ENCODE measurements around the gene PRKAG2.

The PRKAG2 gene

DNA sequence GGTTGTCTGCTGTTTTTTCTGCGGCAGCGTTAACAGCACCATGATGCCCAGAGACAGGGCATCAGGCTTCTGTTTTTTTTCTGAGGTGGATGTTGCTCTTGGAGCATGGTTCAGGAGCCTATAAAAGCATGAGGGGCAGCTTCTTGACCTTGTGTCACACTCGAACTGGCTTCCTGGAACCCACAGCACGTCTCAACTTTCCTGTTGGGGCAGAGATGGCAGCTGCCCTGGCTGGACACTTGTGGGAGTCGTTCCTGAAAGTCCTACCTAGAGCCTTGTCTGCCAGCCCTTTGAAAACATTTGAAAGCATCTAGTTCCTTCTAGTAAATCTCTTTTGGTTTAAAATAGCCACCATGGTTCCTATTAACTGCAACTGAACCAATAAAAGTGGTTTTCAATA lies 28.9 kb upstream of the PRKAG2 start:
- no peak overlapping the region for H3K27ac ChIP-seq
- ChIA-PET POLR2A (ENCODE audit: low non-redundant PET) (no interaction called here), CTCF (no interaction called here)
- no peak for TF ChIP-seq CTCF (conservative IDR thresholded peaks at IDR 0.05; ENCODE audit: low read depth)
- no peak for DNase-seq (ENCODE audit: low spot score)

GRCh38 chr7:151905353-151905752 lies 28.4 kb upstream of the PRKAG2 start:
- CTCF ChIA-PET: no interaction called here
- no peak for DNase-seq (ENCODE audit: low spot score)
- POLR2A ChIA-PET (ENCODE audit: low non-redundant PET): no interaction called here
- H3K27ac ChIP-seq: no peak overlapping the region
- TF ChIP-seq CTCF (conservative IDR thresholded peaks at IDR 0.05; ENCODE audit: low read depth): no peak

- POLR2A ChIA-PET (ENCODE audit: low non-redundant PET): no interaction called here
- CTCF ChIA-PET: no interaction called here
- TF ChIP-seq CTCF (conservative IDR thresholded peaks at IDR 0.05; ENCODE audit: low read depth): no peak
- DNase-seq (ENCODE audit: low spot score): no peak
- H3K27ac ChIP-seq: no peak overlapping the region
Measured at GRCh38 chr7:151904270-151904669, 27.4 kb upstream of the PRKAG2 start.

DNA sequence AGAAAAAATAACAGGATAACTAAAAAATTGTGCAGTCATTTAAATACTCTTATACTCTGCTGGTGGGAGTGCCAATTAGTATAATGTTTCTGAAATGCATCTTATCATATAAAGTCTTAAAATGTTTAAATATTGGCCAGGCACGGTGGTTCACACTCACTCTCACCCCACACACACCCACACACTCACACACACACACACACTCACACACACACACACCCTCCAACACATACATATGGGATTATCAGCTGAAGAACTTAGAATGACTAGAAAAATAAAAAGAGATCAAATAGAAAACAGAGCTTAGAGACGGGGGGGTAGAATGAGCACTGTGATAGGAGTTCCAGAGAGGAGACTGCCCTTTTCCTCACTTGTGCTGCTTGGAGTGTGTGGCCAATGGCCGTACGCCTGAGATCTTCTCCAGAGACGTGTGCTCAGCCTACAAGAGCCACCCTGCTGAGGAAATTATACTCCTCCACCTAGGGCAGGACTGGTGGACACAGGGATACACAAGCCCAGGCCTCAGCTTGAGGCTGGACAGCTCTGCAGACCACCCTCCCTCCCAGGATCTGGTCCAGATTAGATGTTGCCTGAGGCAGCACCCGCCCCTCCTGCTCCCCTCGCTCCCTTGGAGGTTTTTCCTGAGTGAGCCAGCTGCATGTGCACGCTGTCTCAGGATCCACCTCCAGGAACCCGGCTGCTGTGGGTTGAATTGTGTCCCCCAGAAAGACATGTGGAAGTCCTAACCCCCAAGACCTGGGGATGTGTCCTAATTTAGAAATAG lies 26.5 kb upstream of the PRKAG2 start:
- DNase-seq (ENCODE audit: low spot score): no peak
- H3K27ac ChIP-seq: no peak overlapping the region
- ChIA-PET POLR2A (ENCODE audit: low non-redundant PET) (no interaction called here), CTCF (no interaction called here)
- TF ChIP-seq CTCF (conservative IDR thresholded peaks at IDR 0.05; ENCODE audit: low read depth): no peak

DNA sequence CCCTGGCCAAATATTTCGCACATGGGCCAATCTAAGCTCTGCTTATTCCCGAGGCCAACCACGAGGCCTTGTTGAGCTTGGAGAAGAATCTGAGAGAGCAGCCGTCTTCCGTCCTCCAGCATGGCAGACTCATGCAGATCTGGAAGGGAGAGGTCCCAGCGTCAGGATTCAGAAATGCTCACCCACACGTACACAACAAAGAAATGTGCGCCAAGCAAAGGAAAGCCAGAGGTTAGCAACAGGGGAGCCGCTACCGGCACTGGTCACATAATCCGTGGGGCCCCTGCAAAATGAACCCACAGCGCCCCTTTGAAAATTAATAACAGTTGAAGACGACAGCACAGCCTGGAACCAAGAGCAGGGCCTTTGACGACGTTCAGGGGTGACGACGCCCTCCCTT lies 25.4 kb upstream of the PRKAG2 start:
- no peak for TF ChIP-seq CTCF (conservative IDR thresholded peaks at IDR 0.05; ENCODE audit: low read depth)
- DNase-seq (ENCODE audit: low spot score): no peak
- H3K27ac ChIP-seq: no peak overlapping the region
- ChIA-PET POLR2A (ENCODE audit: low non-redundant PET) (no interaction called here), CTCF (no interaction called here)

- TF ChIP-seq CTCF (conservative IDR thresholded peaks at IDR 0.05; ENCODE audit: low read depth): no peak
- POLR2A ChIA-PET (ENCODE audit: low non-redundant PET): no interaction called here
- no peak for DNase-seq (ENCODE audit: low spot score)
- CTCF ChIA-PET: no interaction called here
- no peak overlapping the region for H3K27ac ChIP-seq
Measured at GRCh38 chr7:151901828-151902227, 24.9 kb upstream of the PRKAG2 start.

Measured in RWPE1 (cell line).